ENCODE data around the gene TIGAR. TPM values are rescaled to one million over a fixed set of nuclear protein-coding genes. Genes with fewer than 3 reads are reported as not detected.

Gene TIGAR
- total RNA-seq, 1 experiment from 2014 or later, result 2.2 TPM

- DNase-seq (ENCODE audit: low spot score), result no peak
These were observed 38.0 kb upstream of the TIGAR start for GRCh38 chr12:4282892-4283511.

- no peak for DNase-seq (ENCODE audit: low spot score)
These were observed 37.3 kb upstream of the TIGAR start for GRCh38 chr12:4283512-4284255.

- DNase-seq (ENCODE audit: low spot score), result no peak
These were observed 36.7 kb upstream of the TIGAR start for GRCh38 chr12:4284306-4284705.

- no peak for DNase-seq (ENCODE audit: low spot score)
These were observed 35.9 kb upstream of the TIGAR start for GRCh38 chr12:4285070-4285469.

GRCh38 chr12:4286228-4286627, 34.8 kb upstream of the TIGAR start:
- DNase-seq (ENCODE audit: low spot score), result no peak

GRCh38 chr12:4286771-4287317, 34.2 kb upstream of the TIGAR start:
- no peak for DNase-seq (ENCODE audit: low spot score)

GRCh38 chr12:4287325-4288211, 33.4 kb upstream of the TIGAR start:
- DNase-seq (ENCODE audit: low spot score), result no peak

GRCh38 chr12:4288296-4289131, 32.5 kb upstream of the TIGAR start:
- no peak for DNase-seq (ENCODE audit: low spot score)

GRCh38 chr12:4289231-4289878, 31.7 kb upstream of the TIGAR start:
- no peak for DNase-seq (ENCODE audit: low spot score)

GRCh38 chr12:4289998-4290790, 30.8 kb upstream of the TIGAR start:
- no peak for DNase-seq (ENCODE audit: low spot score)

- no peak for DNase-seq (ENCODE audit: low spot score)
These were observed 28.5 kb upstream of the TIGAR start for GRCh38 chr12:4292341-4293073.

GRCh38 chr12:4293299-4293965, 27.6 kb upstream of the TIGAR start:
- no peak for DNase-seq (ENCODE audit: low spot score)

GRCh38 chr12:4293966-4294505, 27.0 kb upstream of the TIGAR start:
- DNase-seq (ENCODE audit: low spot score), result no peak

- DNase-seq (ENCODE audit: low spot score), result no peak
These were observed 24.3 kb upstream of the TIGAR start for GRCh38 chr12:4296751-4297150.

- DNase-seq (ENCODE audit: low spot score), result no peak
These were observed 23.4 kb upstream of the TIGAR start for GRCh38 chr12:4297617-4298016.

- no peak for DNase-seq (ENCODE audit: low spot score)
These were observed 20.1 kb upstream of the TIGAR start for GRCh38 chr12:4300883-4301282.

GRCh38 chr12:4301932-4302501, 19.0 kb upstream of the TIGAR start:
- DNase-seq (ENCODE audit: low spot score), result no peak

GRCh38 chr12:4302881-4303280, 18.1 kb upstream of the TIGAR start:
- DNase-seq (ENCODE audit: low spot score), result no peak
